HepG2 (cell line): ENCODE results near the gene IFT122.

Source experiments
- ATF1 ChIP-seq: IDR thresholded peaks from 2 replicates; pipeline ENCODE4 v1.6.1; 2016; ENCODE audit warnings: mild to moderate bottlenecking, control low read depth
- ATF3 ChIP-seq: sonication (generic); formaldehyde crosslinking; IDR thresholded peaks from 2 replicates; pipeline ENCODE4 v1.4.0; 2020; ENCODE audit warnings: missing genetic modification reagents
- BRF2 ChIP-seq: sonication (generic); formaldehyde crosslinking; IDR thresholded peaks from 2 replicates; pipeline ENCODE4 v1.8.1; 2022; ENCODE audit warnings: mild to moderate bottlenecking, missing genetic modification reagents
- CBX5 ChIP-seq: sonication (generic); formaldehyde crosslinking; IDR thresholded peaks from 2 replicates; pipeline ENCODE4 v1.4.0; 2020; ENCODE audit warnings: missing genetic modification reagents, borderline replicate concordance
- CEBPB ChIP-seq: IDR thresholded peaks from 2 replicates; pipeline ENCODE4 v1.6.1; 2011; ENCODE audit warnings: low read depth, low read length, improper control_type of control experiment, borderline replicate concordance
- CTCF ChIP-seq: sonication (generic); formaldehyde crosslinking; IDR thresholded peaks from 2 replicates; pipeline ENCODE4 v1.5.0; 2020; ENCODE audit warnings: mild to moderate bottlenecking, missing genetic modification reagents, moderate library complexity
- IRF1 ChIP-seq: sonication (generic); formaldehyde crosslinking; IDR thresholded peaks from 2 replicates; pipeline ENCODE4 v1.4.0; 2020; ENCODE audit warnings: low read depth, mild to moderate bottlenecking, missing genetic modification reagents
- JUND ChIP-seq: sonication (generic); formaldehyde crosslinking; IDR thresholded peaks from 2 replicates; pipeline ENCODE4 v1.8.0; 2022; ENCODE audit warnings: mild to moderate bottlenecking, missing genetic modification reagents
- KAT2B ChIP-seq: fragments of 150-350 bp; IDR thresholded peaks from 2 replicates; pipeline ENCODE4 v1.6.1; 2014; ENCODE audit warnings: low read depth, low read length, borderline replicate concordance
- NFE2 ChIP-seq: sonication (generic); formaldehyde crosslinking; IDR thresholded peaks from 2 replicates; pipeline ENCODE4 v1.4.0; 2020; ENCODE audit warnings: missing genetic modification reagents
- STAT6 ChIP-seq: sonication (generic); formaldehyde crosslinking; IDR thresholded peaks from 2 replicates; pipeline ENCODE4 v1.4.0; 2020; ENCODE audit warnings: missing genetic modification reagents, mild to moderate bottlenecking, borderline replicate concordance
- TEAD2 ChIP-seq: sonication (generic); formaldehyde crosslinking; IDR thresholded peaks from 2 replicates; pipeline ENCODE4 v1.9.0; 2021; ENCODE audit warnings: missing genetic modification reagents
- ZNF282 ChIP-seq: fragments of 450-650 bp; IDR thresholded peaks from 2 replicates; pipeline ENCODE4 v1.6.1; 2018; ENCODE audit not compliant: partially characterized antibody

- TF ChIP-seq KAT2B = no peak
- TF ChIP-seq IRF1 (CRISPR knock-in tag) = no peak
- TF ChIP-seq CBX5 (CRISPR knock-in tag) = no peak
- TF ChIP-seq ATF1 (CRISPR knock-in tag) = no peak
- no peak for TF ChIP-seq NFE2 (CRISPR knock-in tag)
- no peak for TF ChIP-seq CTCF
- no peak for TF ChIP-seq ATF3 (CRISPR knock-in tag)
- no peak for TF ChIP-seq STAT6 (CRISPR knock-in tag)
- no peak for TF ChIP-seq ZNF282
- TF ChIP-seq BRF2 (CRISPR knock-in tag) = no peak
- no peak for TF ChIP-seq CEBPB
- TF ChIP-seq TEAD2 (CRISPR knock-in tag) = no peak
- no peak for TF ChIP-seq JUND
These were observed 117.5 kb downstream of the IFT122 start for GRCh38 chr3:129557548-129557894.
